IPS-20b (cell line): ENCODE data around the gene RGL4.
"Not testable (repeated sequence)": the region's sequence is repeated elsewhere in the genome, so short reads cannot be mapped to it uniquely, and the experiment has no call there.

Experiments
- H3K27ac ChIP-seq: one replicate; pipeline ENCODE4 v1.5.1; 2013; ENCODE audit warnings: low read length
- H3K27me3 ChIP-seq: 2 replicates; pipeline ENCODE4 v1.6.1; 2013; ENCODE audit warnings: mild to moderate bottlenecking, low read length, inconsistent platforms; ENCODE audit not compliant: insufficient read depth
- H3K36me3 ChIP-seq: 2 replicates; pipeline ENCODE4 v1.6.1; 2013; ENCODE audit warnings: low read depth, mild to moderate bottlenecking, inconsistent platforms, low read length, moderate library complexity; ENCODE audit not compliant: insufficient read depth
- H3K4me1 ChIP-seq: 2 replicates; pipeline ENCODE4 v1.6.1; 2013; ENCODE audit warnings: mild to moderate bottlenecking, control low read depth, inconsistent platforms, low read length, moderate library complexity; ENCODE audit not compliant: insufficient read depth
- H3K4me3 ChIP-seq: 2 replicates; pipeline ENCODE4 v1.5.1; 2013; ENCODE audit warnings: mild to moderate bottlenecking, low read length, inconsistent platforms
- H3K9ac ChIP-seq: 2 replicates; pipeline ENCODE4 v1.6.1; 2013; ENCODE audit warnings: low read depth, mild to moderate bottlenecking, inconsistent platforms, low read length, moderate library complexity
- H3K9me3 ChIP-seq: 2 replicates; pipeline ENCODE4 v1.6.1; 2013; ENCODE audit warnings: mild to moderate bottlenecking, low read depth, low read length, inconsistent platforms; ENCODE audit not compliant: insufficient read depth

Gene RGL4

GRCh38 chr22:23722724-23723123, 31.9 kb downstream of the RGL4 start:
- Histone ChIP-seq H3K27me3 (no peaks in the 10 kb centered on the region), H3K4me1 (no peaks in the 10 kb centered on the region), H3K36me3 (no peaks in the 10 kb centered on the region), H3K9me3 (no peaks in the 10 kb centered on the region), H3K4me3 (no peak overlapping the region), H3K27ac (no peak overlapping the region), H3K9ac (no peak overlapping the region)

GRCh38 chr22:23728108-23728507, 37.3 kb downstream of the RGL4 start:
- not testable (repeated sequence) for H3K27ac ChIP-seq, H3K9me3 ChIP-seq, H3K4me3 ChIP-seq, H3K4me1 ChIP-seq, H3K9ac ChIP-seq, H3K27me3 ChIP-seq, H3K36me3 ChIP-seq

GRCh38 chr22:23737696-23738095, 46.9 kb downstream of the RGL4 start:
- no peak overlapping the region for H3K27ac ChIP-seq
- H3K4me3 ChIP-seq, result no peak overlapping the region
- H3K36me3 ChIP-seq, result no peaks in the 10 kb centered on the region; the same call in 1 of the 2 replicates
- H3K9me3 ChIP-seq, result no peaks in the 10 kb centered on the region
- H3K27me3 ChIP-seq, result no peaks in the 10 kb centered on the region
- no peak overlapping the region for H3K9ac ChIP-seq
- H3K4me1 ChIP-seq, result no peaks in the 10 kb centered on the region

- H3K36me3 ChIP-seq, result peaks cover 15% of the 10 kb centered on the region
- no peak overlapping the region for H3K27ac ChIP-seq
- no peak overlapping the region for H3K9ac ChIP-seq
- H3K9me3 ChIP-seq, result no peaks in the 10 kb centered on the region
- no peaks in the 10 kb centered on the region for H3K27me3 ChIP-seq
- no peaks in the 10 kb centered on the region for H3K4me1 ChIP-seq
- no peak overlapping the region for H3K4me3 ChIP-seq
These were observed 51.9 kb downstream of the RGL4 start for GRCh38 chr22:23742505-23743264.

- Histone ChIP-seq H3K27me3 (no peaks in the 10 kb centered on the region), H3K27ac (no peak overlapping the region), H3K9ac (no peak overlapping the region), H3K4me3 (no peak overlapping the region), H3K9me3 (no peaks in the 10 kb centered on the region), H3K4me1 (no peaks in the 10 kb centered on the region), H3K36me3 (peaks cover 15% of the 10 kb centered on the region)
These were observed 52.5 kb downstream of the RGL4 start for GRCh38 chr22:23743303-23743705.

GRCh38 chr22:23744001-23744400, 53.2 kb downstream of the RGL4 start:
- no peaks in the 10 kb centered on the region for H3K27me3 ChIP-seq
- no peaks in the 10 kb centered on the region for H3K4me1 ChIP-seq
- no peak overlapping the region for H3K27ac ChIP-seq
- H3K9me3 ChIP-seq, result no peaks in the 10 kb centered on the region
- H3K36me3 ChIP-seq, result peaks cover 15% of the 10 kb centered on the region
- H3K9ac ChIP-seq, result no peak overlapping the region
- H3K4me3 ChIP-seq, result no peak overlapping the region

GRCh38 chr22:23744485-23744884, 53.7 kb downstream of the RGL4 start:
- H3K4me1 ChIP-seq, result no peaks in the 10 kb centered on the region
- peaks cover 15% of the 10 kb centered on the region for H3K36me3 ChIP-seq
- H3K27ac ChIP-seq, result no peak overlapping the region
- H3K4me3 ChIP-seq, result no peak overlapping the region
- no peak overlapping the region for H3K9ac ChIP-seq
- no peaks in the 10 kb centered on the region for H3K27me3 ChIP-seq
- no peaks in the 10 kb centered on the region for H3K9me3 ChIP-seq

GRCh38 chr22:23745791-23746190, 55.0 kb downstream of the RGL4 start:
- H3K36me3 ChIP-seq, result peaks cover 15% of the 10 kb centered on the region
- H3K27me3 ChIP-seq, result no peaks in the 10 kb centered on the region
- no peaks in the 10 kb centered on the region; the same call in 1 of the 2 replicates for H3K4me1 ChIP-seq
- no peak overlapping the region for H3K27ac ChIP-seq
- no peak overlapping the region for H3K9ac ChIP-seq
- H3K4me3 ChIP-seq, result no peak overlapping the region
- H3K9me3 ChIP-seq, result no peaks in the 10 kb centered on the region
